ACC112 (cell line): Measurements from ENCODE around the gene TBCK.
A peak's percentile ranks its signal among the peaks of the same experiment; 100 is the strongest.

Experiments used
- H2AFZ ChIP-seq: fragments of 200-600 bp; sonication (generic); one replicate; pipeline ENCODE4 v1.6.0; 2017; ENCODE audit warnings: antibody characterized with exemption, low read length; ENCODE audit not compliant: unreplicated experiment
- H3K27ac ChIP-seq: fragments of 200-600 bp; sonication (generic); 2 replicates; pipeline ENCODE4 v1.5.1; 2014; ENCODE audit warnings: low read depth, mild to moderate bottlenecking, antibody characterized with exemption, low read length, moderate library complexity
- H3K27me3 ChIP-seq: fragments of 200-600 bp; sonication (generic); 2 replicates; pipeline ENCODE4 v1.6.1; 2014; ENCODE audit warnings: mild to moderate bottlenecking, antibody characterized with exemption, low read length, moderate library complexity, mixed read lengths; ENCODE audit not compliant: insufficient read depth
- H3K36me3 ChIP-seq: fragments of 200-600 bp; sonication (generic); 2 replicates; pipeline ENCODE4 v1.6.1; 2016; ENCODE audit warnings: mild to moderate bottlenecking, antibody characterized with exemption, low read length, moderate library complexity, mixed read lengths; ENCODE audit not compliant: insufficient read depth
- H3K4me1 ChIP-seq: fragments of 200-600 bp; sonication (generic); one replicate; pipeline ENCODE4 v1.6.1; 2016; ENCODE audit warnings: low read length, mixed read lengths; ENCODE audit not compliant: insufficient read depth, unreplicated experiment, control insufficient read depth
- H3K4me3 ChIP-seq: fragments of 200-600 bp; sonication (generic); 2 replicates; pipeline ENCODE4 v1.5.1; 2014; ENCODE audit warnings: mild to moderate bottlenecking, low read depth, low read length
- H3K79me2 ChIP-seq: fragments of 200-600 bp; sonication (generic); one replicate; pipeline ENCODE4 v1.6.0; 2016; ENCODE audit warnings: low read length; ENCODE audit not compliant: control insufficient read depth, unreplicated experiment, insufficient read depth

Gene TBCK

GRCh38 chr4:106263594-106264330, 52.2 kb downstream of the TBCK start:
- H3K36me3 ChIP-seq, result no peaks in the 10 kb centered on the region
- H3K27me3 ChIP-seq, result no peaks in the 10 kb centered on the region
- H3K27ac ChIP-seq, result no peak overlapping the region
- no peak overlapping the region for H2AFZ ChIP-seq
- no peaks in the 10 kb centered on the region for H3K79me2 ChIP-seq
- H3K4me1 ChIP-seq, result peaks cover 3% of the 10 kb centered on the region
- no peak overlapping the region for H3K4me3 ChIP-seq

- Histone ChIP-seq H3K79me2 (no peaks in the 10 kb centered on the region), H3K27me3 (no peaks in the 10 kb centered on the region), H3K4me1 (peaks cover 12% of the 10 kb centered on the region), H2AFZ (no peak overlapping the region), H3K27ac (no peak overlapping the region), H3K36me3 (no peaks in the 10 kb centered on the region), H3K4me3 (no peak overlapping the region)
Observed at GRCh38 chr4:106261980-106262379, 54.0 kb downstream of the TBCK start.

- H3K4me1 ChIP-seq, result peaks cover 12% of the 10 kb centered on the region
- no peaks in the 10 kb centered on the region; the same call in 1 of the 2 replicates for H3K36me3 ChIP-seq
- H3K27ac ChIP-seq, result peak overlapping the region; percentile 20; the same call in 1 of the 2 replicates
- H3K79me2 ChIP-seq, result no peaks in the 10 kb centered on the region
- peak overlapping the region; percentile 10 for H2AFZ ChIP-seq
- no peak overlapping the region for H3K4me3 ChIP-seq
- no peaks in the 10 kb centered on the region for H3K27me3 ChIP-seq
Observed at GRCh38 chr4:106258145-106259045, 57.6 kb downstream of the TBCK start.

- no peak overlapping the region for H3K27ac ChIP-seq
- no peaks in the 10 kb centered on the region for H3K27me3 ChIP-seq
- H3K4me1 ChIP-seq, result peaks cover 12% of the 10 kb centered on the region
- no peak overlapping the region for H3K4me3 ChIP-seq
- H3K79me2 ChIP-seq, result no peaks in the 10 kb centered on the region
- H3K36me3 ChIP-seq, result no peaks in the 10 kb centered on the region; the same call in 1 of the 2 replicates
- H2AFZ ChIP-seq, result no peak overlapping the region
Observed at GRCh38 chr4:106256190-106256589, 59.8 kb downstream of the TBCK start.

GRCh38 chr4:106255195-106255594, 60.8 kb downstream of the TBCK start:
- no peak overlapping the region for H3K27ac ChIP-seq
- no peak overlapping the region for H3K4me3 ChIP-seq
- no peak overlapping the region for H2AFZ ChIP-seq
- H3K79me2 ChIP-seq, result no peaks in the 10 kb centered on the region
- H3K27me3 ChIP-seq, result no peaks in the 10 kb centered on the region
- H3K36me3 ChIP-seq, result no peaks in the 10 kb centered on the region; the same call in 1 of the 2 replicates
- H3K4me1 ChIP-seq, result peaks cover 12% of the 10 kb centered on the region

DNA sequence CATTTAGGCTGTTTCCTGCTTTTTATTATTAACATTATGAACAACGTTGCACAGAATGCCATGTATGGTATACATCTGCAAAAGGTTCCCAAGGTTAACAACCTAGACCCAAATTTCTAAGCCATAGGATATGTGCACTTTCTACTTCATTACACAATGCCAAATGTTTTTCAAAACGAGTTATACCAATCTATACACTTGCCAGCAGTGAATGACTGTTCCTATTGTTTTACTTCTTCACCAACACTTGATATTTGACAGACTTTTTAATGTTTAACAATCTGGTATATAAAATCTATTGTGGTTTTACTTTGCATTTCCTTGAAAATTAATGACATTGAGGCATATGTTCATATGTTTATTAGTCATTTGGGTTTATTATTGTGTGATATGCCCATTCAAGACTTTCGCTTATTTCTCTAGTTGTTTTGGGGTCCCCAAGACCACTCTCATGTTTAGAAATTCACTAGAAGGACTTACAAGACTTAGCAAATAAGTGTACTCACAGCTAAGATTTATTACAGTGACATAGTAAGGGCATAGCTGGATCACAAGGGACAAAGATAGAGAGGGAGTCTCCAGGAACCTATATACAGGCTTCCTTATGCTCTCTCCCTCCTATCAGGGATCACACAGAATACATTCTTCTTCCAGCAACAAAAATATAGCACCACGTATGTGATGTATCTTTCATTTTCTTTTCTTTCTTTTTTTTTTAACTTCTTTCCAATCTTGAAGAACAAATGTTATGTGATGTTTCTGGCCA, 62.5 kb downstream of the TBCK start:
- no peak overlapping the region for H3K4me3 ChIP-seq
- H2AFZ ChIP-seq, result no peak overlapping the region
- H3K79me2 ChIP-seq, result no peaks in the 10 kb centered on the region
- no peaks in the 10 kb centered on the region for H3K27me3 ChIP-seq
- H3K27ac ChIP-seq, result no peak overlapping the region
- H3K4me1 ChIP-seq, result peaks cover 8% of the 10 kb centered on the region
- no peaks in the 10 kb centered on the region; the same call in 1 of the 2 replicates for H3K36me3 ChIP-seq

- Histone ChIP-seq H3K27me3 (no peaks in the 10 kb centered on the region), H3K4me3 (no peak overlapping the region), H2AFZ (no peak overlapping the region), H3K36me3 (peaks cover 14% of the 10 kb centered on the region; the same call in 1 of the 2 replicates), H3K79me2 (no peaks in the 10 kb centered on the region), H3K27ac (no peak overlapping the region), H3K4me1 (no peaks in the 10 kb centered on the region)
Observed at GRCh38 chr4:106247600-106247999, 68.4 kb downstream of the TBCK start.

- H3K27ac ChIP-seq, result no peak overlapping the region
- H3K4me1 ChIP-seq, result no peaks in the 10 kb centered on the region
- no peak overlapping the region for H3K4me3 ChIP-seq
- H3K27me3 ChIP-seq, result no peaks in the 10 kb centered on the region
- no peak overlapping the region for H2AFZ ChIP-seq
- H3K79me2 ChIP-seq, result no peaks in the 10 kb centered on the region
- peaks cover 14% of the 10 kb centered on the region; the same call in 1 of the 2 replicates for H3K36me3 ChIP-seq
Observed at GRCh38 chr4:106246441-106246840, 69.6 kb downstream of the TBCK start.

DNA sequence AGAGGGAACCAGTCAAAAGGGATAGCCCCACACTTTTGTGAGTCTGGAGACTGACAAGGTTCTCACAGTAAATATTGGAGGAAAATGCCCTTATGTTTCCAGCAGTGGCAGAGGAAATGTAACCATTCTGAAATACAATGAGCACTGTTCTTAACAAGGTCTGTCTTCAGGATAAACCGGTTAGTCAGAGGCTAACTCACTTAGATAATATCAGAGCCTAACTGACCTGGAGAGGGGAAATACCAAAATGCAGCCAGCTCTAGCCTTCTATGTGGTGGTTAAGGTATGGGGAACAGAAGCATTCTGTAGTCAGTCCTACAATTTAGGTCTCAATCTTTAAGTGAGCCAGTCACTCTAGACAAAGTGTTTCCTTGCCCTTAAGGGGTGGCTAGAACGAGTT, 70.8 kb downstream of the TBCK start:
- Histone ChIP-seq H3K79me2 (no peaks in the 10 kb centered on the region), H3K27ac (no peak overlapping the region), H2AFZ (no peak overlapping the region), H3K36me3 (peaks cover 14% of the 10 kb centered on the region; the same call in 1 of the 2 replicates), H3K4me1 (no peaks in the 10 kb centered on the region), H3K4me3 (no peak overlapping the region), H3K27me3 (no peaks in the 10 kb centered on the region)

DNA sequence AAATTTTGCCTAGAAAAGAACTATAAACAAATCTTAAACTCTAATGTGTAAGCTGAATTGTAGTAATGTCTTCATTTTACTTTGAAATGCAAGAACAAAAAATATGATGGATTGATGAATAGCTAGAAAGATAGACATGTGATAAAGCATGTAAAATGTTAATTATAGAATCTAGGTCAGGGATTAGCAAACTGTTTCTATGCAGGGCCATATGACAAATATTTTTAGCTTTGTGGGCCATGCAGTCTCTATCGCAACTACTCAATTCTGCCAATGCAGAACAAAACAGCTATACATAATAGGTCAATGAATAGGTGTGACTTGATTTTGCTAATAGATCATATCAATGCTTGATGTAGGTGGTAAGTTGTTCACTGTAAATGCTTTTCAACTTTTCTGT, 75.3 kb downstream of the TBCK start:
- no peaks in the 10 kb centered on the region for H3K79me2 ChIP-seq
- H3K4me3 ChIP-seq, result no peak overlapping the region
- no peak overlapping the region for H2AFZ ChIP-seq
- H3K4me1 ChIP-seq, result no peaks in the 10 kb centered on the region
- no peak overlapping the region for H3K27ac ChIP-seq
- H3K27me3 ChIP-seq, result no peaks in the 10 kb centered on the region
- peaks cover 4% of the 10 kb centered on the region for H3K36me3 ChIP-seq
